NCI-H524 treated with DMSO at 0.1 percent for 48 hours (cell line): ENCODE data around the gene XYLT1.
A peak's percentile ranks its signal among the peaks of the same experiment; 100 is the strongest.

Experiments
- DNase-seq: peaks from one replicate; lab custom pipeline; 2025; lab: John Stamatoyannopoulos, UW

XYLT1 gene

DNA sequence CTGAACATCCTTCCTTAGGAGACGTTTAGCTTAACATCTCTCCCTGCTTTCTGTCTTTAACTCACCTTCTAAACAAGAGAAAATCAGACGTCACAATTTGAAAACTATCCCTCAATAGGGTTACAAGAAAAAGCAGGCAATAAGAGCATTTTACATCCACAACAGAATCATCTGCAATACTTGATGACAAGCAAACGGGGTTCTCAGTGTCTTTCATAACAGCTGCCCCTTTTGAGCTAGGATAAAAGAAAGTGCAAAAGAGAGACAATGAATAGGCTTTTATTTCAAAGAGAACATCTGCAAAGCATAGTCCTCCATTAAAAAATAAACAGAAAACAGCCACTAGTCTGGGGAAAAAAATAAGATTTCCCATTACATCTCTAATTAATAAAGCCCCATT, 13.2 kb downstream of the XYLT1 start:
- DNase-seq, result no peak

DNA sequence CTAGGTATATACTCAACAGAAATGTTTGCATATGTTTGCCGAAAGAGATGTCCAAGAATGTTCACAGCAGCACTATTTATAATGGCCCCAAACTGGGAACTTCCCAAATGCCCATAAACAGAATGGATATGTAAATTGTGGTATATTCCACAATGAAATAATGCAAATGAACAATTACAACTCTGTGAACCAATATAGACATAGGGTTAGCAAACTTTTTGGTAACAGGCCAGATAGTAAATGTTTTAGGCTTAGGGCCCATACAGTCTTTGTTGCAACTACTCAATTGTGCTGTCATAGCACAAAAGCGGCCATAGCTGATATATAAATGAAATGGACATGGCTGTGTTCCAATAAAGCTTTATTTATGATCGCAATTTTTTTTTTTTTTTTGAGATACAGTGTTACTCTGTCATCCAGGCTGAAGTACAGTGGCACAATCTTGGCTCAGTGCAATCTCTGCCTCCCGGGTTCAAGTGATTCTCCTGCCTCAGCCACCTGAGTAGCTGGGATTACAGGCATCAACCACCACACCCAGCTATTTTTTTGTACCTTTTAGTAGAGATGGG, 16.5 kb downstream of the XYLT1 start:
- DNase-seq, result no peak

DNA sequence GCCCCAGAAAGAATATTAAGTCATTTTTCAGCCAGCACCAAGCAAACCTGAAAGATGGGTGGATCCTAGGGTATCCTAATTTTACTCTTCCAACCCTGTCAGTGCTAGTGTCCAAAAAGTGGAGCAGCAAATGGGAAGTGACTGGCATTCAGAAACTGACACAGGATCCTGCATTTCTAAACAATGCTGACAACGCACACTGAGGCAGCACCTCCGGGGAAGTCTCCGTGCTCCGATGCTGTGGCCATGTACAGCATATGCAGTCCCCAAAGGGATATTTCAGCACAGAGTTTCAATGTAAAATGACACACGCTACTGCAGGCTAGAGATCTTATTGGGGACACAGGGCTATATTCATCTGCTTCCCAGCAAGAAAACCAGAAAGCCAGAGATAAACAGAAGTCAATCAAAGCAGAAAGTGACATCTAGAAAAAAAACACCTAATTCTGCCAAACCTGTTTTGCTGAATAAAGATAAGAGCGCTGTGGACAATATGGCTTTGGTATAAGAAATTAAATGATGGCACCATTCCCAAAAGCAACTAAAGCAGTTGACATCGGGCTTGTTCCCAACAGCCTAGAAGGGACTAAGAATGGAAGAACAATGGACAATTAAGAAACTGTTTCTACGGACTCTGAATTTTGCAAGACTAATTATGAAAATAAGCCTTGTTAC, 17.3 kb downstream of the XYLT1 start:
- DNase-seq, result no peak

DNA sequence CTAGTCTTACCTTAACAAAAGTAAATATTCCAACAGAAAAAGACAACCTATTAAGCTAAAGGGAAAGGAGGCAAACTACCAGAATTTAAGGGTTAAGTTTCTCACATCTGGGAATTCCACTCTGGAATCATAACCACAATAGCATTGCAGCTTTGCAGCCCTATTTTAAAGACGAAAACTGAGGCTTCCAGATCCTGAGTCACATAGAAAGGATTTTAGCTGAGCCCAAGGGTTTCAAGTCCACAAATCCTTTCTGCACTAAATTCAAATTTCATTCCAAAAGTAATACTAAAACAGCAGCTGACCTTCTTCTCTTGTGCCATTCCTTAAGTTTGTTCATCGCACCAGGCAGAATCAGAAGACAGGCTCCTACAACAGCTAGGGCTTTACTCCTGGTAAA, 17.8 kb downstream of the XYLT1 start:
- no peak for DNase-seq

DNA sequence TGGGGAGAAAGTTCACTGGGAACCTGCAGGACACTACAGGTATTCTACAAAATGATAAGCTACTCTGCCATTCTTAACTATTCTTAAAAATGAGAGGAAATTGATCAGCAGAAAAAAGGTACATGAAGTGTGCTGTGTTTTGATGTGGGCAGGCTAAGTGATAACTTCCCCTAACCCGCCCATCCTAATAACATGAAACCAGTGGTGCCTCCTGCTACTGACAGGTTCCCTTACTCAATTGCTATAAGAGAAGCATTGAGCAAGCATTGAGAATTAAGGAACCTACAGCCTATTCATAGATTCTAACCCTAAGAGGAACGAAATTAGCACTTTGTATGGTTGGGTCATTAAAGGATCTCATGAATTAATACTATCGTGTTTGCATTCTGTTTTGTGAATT, 18.9 kb downstream of the XYLT1 start:
- DNase-seq, result no peak

DNA sequence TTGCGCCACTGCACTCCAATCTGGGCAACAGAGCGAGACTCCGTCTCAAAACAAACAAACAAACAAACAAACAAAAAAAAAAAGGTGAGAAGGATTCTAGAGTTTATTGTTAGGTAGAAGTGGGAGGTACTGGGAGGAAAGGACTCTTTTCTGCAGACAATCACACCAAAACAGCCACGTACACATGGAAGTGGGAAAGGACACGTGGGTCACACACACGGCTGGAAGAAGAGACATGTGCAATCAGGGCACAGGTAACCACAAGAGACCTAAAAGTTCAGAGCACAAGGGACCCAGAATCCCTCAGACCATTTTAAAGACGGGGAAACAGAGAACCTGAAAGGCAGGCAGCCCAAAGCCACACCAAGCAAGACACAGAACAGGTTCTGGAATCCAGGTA, 20.5 kb downstream of the XYLT1 start:
- DNase-seq, result no peak

DNA sequence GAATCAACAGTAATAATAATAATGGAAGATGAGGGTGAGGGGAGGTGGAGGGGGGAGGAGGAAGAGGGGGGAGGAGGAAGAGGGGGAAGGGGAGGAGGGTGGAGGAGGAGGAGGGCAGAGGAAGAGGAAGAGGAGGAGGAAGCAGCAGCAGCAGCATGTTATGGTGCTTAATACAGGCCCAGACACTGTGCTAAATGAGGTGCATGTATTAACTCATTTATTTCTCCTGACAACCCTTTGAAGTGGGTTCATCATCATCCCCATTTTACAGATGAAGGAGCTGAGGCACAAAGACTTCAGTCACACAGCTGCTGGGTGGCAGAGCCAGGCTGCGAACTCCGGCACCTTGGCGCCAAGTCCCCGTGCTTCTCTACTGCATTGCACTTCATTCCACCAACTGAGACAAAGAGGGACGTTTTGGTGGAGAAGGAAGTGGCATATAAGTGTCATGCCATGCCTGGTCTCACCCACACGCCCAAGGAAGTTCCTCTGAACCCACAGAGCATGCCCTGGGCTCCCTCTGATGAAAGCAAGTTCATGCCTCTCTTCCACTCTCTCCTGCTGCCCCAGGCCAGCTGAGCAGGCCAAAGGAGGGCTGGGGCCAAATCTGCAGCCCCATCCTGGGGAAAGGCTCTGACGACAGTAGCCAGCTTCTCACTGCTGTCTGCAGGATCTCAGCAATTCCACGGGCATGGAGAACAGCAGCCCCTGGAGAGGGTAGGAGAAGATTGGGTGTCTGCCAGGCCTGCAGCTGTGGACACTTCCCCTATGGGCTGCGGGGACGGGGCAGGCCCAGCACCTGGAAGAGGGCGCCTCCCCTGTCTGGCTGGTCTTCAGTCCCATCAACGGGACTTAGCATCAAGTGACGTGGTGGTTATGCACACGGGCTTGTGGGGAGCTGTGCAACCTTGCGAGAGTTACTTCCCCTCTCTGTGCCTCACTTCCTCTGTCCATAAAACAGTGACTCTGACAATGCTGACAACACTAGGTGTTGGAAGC, 21.8 kb downstream of the XYLT1 start:
- DNase-seq, result no peak

DNA sequence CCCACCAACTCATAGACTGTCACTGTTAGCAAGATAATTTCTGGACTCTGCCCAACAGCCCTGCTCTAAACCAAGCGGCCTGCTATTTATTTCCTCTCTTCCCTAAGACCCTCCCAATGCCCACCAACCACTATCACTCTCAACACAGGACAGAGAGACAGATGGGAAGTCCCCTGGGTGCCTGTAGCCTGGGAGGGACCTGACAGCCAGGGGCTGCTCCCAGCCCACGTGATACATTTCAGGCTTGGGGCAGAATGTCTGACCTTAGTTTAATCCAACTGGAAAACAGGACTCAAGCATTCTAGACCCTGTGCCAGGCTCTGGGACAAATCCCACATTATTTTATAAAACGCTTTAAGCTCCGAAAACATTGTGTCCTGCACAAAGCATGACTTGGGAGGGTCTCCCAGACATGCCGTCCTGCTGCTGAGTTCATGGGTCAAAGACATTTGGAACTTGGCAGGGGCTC, 23.6 kb downstream of the XYLT1 start:
- no peak for DNase-seq

DNA sequence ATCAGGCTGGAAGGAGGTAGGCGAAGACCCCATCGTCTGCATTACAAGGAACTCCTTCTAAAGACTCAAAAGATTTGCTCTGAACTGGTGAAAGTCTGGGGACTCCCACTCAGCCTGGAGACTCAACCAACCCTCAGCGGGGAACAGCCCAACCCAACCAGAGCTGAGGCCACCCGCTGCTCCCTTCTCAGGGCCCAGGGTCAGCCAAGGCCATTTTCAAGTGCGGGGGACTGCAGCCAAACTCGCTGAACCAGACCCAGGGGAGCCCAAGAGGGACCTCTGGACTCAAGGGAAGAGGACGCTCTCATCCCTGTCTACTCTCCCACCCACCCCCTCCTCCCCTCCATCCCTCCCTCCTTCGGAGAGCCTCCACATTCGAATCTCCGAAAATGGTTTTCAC, 24.1 kb downstream of the XYLT1 start:
- no peak for DNase-seq

DNA sequence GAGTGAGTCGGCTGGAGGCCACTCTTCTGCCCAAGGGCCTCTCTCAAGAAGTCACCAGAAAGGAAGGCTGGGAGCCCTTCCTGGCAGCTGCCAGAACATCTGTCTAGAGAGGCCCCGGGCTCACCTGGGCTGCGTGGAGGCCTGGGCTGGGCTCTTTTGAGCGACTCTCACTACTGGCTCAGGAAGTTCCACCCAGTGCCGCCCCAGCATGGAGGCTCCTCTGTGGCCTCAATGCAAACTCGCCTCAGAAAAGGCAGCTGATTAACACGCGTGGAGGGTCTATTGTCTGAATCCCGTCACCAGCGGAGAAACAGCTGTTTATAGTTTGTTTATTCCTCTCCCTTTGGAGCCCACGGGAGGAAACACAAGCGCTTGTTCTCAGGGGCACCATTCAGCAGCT, 25.3 kb downstream of the XYLT1 start:
- DNase-seq, result no peak

DNA sequence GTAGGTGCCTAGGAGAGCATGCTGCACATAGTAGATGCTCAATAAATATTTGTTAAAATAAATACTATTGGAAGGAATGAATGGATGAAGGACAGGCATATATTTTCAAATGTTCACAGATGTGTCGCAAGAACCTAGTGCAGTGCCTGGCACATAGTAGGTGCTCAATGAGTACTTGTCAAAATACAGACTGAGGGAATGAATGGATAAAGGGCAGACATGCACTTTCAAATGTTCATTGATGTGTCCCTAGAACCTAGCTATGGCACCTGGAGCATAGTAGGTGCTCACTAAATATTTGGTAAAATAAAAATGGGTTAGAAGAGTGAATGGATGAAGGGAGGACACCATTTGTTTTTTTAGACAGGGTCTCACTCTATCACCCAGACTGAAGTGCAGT, 26.1 kb downstream of the XYLT1 start:
- no peak for DNase-seq

DNA sequence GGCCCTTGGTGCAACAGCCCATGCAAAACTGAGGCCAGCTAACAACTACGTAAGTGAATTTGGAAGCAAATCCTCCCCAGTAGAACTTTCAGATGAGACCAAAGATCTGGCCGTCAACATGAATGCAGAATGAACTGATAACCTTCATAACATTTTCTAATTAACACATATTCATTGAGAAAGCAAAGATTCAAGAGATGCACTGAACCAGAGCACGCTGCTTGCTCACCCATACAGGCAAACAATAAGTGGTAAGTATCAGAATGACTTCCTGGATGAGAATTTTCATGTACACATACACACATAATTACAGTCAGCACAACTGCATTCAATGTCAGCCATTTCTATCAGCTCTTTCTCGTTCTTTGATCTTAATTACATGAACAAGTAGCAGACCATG, 30.6 kb downstream of the XYLT1 start:
- no peak for DNase-seq

DNA sequence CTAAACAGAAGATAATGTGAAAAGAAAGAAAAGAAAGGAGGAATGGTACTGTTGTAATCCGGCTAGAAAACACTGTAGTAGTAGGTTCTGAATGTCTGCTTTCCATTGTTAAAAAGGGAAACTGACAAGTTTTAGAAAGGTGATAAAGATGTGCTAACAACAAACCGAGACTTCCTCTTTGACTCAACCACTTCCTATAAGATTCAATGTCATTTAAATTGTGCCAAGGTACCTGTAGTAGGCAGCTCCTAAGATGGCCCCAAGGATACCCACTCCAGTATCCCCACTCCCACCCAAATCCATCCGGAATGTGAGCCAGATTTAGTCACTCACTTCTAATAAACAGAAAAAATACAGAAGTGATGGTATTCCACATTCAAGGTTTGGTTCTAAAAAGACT, 31.2 kb downstream of the XYLT1 start:
- no peak for DNase-seq

DNA sequence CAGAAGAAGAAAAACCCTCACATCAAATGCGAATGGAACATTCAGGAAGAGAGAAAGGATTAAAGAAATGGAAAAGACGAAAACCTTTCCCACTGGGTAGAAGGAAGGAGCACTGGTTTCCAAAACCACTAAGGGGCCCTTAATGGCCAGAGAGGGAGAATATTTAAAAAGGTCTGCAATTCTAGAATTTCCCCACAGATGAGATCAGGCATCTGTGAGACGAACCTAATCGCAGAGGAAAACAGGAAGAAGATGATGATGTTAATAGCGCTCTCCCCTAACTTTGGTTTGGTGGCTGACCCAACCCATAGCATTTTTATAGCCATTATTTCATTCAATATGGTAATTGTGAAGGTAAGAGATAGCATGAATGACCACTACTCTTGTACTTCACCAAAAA, 32.8 kb downstream of the XYLT1 start:
- no peak for DNase-seq

DNA sequence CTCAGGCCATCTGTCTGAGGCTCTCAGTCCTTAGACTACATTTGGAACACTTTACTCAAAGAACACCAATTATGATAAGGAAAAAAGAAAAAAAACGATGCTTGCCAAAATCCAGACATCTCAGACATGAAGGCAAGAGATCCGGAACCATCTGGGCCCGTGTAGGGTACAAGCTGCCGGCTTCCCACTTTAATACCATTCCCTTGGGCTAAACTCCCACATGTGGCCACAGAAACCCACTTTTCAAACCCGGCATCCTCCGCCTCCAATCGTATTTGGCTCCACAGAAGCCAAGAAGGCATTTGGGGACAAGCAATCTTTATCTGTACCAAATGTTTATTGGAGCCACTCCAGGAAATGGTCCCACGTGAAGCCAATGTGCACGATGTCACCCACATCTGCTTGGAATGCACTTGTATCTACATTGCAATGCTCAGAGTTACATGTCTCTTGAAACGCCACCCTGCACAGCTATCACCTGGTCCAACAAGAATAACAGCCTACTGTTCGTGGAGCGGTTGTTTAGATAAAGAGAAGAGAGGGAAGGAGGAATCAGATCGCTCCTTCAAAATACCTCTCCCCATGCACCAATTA, 33.5 kb downstream of the XYLT1 start:
- no peak for DNase-seq

DNA sequence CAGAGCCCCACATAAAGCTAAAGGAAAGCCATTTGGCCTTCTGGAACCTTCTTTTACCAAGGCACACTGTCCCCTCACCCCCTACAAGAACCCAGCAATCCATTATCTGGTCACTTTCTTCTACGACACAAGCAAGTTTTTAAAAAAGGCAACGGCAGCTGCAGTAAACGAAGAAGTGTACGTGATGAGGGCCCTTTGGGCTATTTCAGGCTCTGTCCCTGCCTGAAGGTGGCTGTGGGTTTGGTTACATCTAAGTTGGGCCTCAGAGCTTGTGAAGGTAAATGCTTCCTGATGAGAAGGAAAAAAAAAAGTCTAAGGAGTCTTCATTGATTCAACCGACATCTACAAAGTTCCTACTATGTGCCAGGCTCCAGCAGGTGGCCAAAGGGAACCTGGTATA, 35.4 kb downstream of the XYLT1 start:
- DNase-seq, result no peak

DNA sequence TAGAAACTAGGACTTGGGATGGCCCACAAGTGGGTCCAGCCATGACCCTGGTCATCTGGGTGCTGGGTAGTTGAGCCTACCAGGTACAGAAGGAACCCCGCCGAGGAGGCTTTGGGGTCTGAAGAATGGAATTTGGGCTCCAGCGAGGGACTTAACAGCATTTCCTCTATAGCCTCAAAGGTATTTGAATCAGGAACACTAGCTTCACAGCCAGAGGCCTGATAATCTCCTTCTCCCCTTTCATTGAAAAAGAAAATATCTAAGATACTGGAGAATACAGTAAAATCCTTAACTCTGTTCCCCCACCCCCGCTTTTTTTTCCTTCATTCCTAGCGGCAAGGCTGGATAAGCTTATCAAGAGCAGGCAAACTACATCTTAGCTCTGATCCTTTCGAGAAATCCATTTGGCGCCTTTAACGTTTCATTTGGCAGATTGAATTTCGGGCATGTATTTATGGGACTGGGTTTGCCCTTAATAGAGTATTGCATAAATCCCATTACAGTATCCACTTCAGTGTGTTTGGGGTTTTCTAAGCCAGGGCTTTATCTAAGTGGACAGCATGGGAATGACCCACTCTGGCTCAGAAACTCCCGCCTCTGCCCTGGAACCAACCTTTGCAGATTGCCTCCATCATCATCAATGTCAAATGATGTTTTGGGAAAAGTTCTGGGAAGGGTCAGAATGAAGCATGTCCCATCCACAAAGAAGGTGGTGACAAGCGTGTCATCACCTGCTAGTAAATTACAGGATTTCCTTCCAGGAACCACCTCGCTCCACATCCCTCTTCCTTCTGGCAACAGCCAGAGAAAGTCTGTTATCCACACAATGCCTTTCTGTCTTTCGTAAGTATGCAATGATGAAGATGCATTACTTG, 36.9 kb downstream of the XYLT1 start:
- peak; percentile 20 for DNase-seq

DNA sequence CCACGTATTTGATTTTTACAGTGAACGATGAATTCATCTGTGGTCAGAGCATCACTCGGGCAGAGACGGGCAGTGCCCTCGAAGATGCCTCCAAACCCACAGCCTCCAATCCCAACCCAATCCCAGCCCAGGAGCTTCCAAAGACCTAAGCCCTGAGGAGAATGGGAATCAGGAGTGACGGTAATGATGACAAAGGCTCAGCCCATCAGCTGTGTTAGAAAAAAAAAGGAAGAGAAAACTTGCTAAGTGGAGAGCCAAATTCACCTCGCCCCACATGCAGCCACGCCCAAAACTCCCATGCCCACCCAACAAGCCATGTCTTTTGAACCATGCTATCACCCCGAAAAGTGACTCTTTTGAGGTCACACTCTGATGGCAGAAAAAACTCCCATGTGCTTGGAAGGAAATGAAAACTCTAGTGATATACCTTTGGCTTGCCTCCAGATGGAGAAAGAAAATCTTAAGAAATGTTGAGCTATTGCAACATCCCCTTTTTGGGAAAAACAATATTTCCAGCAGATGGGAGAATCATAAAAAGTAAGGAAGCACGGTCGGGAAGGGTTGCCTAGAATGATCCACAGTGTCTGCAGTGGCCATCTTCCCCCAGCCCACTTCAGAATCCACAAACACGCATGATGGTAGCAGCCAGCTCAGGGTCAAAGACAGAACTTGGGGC, 37.7 kb downstream of the XYLT1 start:
- DNase-seq, result no peak

DNA sequence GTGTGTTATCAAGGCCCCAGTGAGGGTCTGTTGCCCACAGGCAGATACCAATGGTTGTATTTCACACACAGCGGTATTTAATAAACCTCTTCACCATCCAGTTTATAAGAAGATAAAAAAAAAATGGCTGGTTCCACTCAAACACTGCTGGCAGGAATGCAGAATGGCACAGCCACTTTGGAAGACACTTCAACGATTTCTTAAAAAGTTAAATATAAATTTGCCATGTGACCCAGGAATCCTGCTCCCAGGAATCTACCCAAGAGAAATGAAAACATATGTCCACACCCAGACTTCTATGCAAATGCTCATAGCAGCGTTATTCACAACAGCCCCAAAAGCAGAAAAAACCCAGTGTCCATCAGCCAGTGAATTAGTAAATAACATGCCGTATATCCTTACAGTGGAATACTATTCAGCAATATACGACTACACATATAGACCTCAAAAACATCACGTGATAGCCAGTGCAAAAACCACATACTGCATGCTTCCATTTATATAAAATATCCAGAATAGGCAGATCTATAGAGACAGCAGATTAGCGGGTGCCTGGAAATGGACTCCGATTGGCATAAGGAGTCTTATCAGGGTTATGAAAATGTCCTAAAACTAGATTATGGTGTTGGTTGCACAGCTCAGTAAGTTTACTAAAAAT, 38.7 kb downstream of the XYLT1 start:
- DNase-seq, result no peak

DNA sequence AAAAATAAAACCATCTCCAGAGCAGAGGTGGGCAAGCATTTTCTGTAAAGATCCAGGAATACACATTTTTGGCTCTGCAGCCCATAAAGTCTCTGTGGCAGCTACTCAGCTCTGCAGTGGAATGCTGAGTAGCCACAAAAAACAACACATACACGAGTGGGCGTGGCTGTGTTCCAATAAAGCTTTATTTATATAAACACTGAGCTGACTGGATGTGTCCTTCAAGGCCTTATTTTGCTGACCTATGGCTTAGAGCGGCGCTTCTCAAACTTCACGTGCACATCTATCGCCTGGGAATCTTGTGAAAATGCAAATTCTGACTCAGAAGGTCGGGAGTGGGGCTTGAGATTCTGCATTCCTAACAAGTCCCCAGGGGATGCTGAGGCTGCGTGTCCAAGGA, 39.7 kb downstream of the XYLT1 start:
- no peak for DNase-seq
